ENCODE data around the gene LNX2. TPM values are rescaled to one million over a fixed set of nuclear protein-coding genes. Genes with fewer than 3 reads are reported as not detected.

LNX2 gene
- polyA plus RNA-seq, 2 donors: 5.5 to 6.1 TPM

DNA sequence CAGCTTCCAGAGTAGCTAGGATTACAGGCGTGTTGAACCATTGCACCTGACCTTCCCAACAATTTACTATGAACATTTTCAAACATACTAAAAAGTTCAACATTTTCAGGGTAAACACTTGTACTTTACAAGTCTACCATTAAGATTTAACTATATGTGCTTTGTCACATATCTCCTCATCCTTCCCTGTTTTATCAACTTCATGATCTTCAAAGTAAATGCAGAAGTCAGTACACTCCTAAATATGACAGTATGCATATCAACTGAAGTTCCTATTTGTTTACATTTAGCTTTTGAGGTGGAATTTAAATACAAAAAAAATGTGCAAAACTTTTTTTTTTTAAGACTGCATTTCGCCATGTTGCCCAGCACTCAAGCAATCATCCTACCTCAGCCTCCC is 18.5 kb downstream of the LNX2 start:
- WGBS, 2 donors: 97 to 99% methylated on average over 2 of the region's 2 CpGs
- Histone ChIP-seq H3K9me3 (ENCODE audit: control insufficient read depth in 2 of 2, insufficient read depth in 1 of 2, low read depth in 1 of 2, low read length in 1 of 2) (no peaks in the 10 kb centered on the region), H3K27ac (ENCODE audit: low read depth in 2 of 2, low read length in 1 of 2) (no peak overlapping the region), H3K27me3 (ENCODE audit: control insufficient read depth in 1 of 2, insufficient read depth in 2 of 2, low read length in 2 of 2) (no peaks in the 10 kb centered on the region), H3K36me3 (ENCODE audit: control insufficient read depth in 2 of 2, insufficient read depth in 2 of 2, low read length in 1 of 2) (no peaks in the 10 kb centered on the region), H3K4me1 (ENCODE audit: control insufficient read depth in 2 of 2, insufficient read depth in 2 of 2, low read length in 1 of 2) (no peaks in the 10 kb centered on the region), H3K4me3 (ENCODE audit: low read depth in 1 of 2, low read length in 2 of 2) (no peak overlapping the region)

DNA sequence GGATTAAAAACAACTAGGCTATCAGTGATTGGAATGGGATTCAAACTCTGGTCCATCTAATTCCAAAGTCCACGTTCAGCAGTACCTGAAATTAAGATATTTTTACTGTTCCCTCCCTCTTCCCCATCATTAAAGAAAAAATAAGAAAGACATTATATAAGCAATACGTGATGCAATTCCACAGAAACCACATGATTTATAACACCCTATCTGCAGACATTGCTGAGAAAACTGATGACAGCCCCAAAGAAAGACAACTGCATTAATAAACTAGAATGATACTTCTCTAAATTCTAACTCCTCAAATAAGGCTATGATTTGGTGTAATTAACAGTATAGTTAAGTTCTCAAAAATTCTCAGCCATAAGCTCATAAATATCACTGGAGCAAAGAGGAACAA is 19.1 kb downstream of the LNX2 start:
- Histone ChIP-seq H3K4me1 (ENCODE audit: control insufficient read depth in 2 of 2, insufficient read depth in 2 of 2, low read length in 1 of 2) (no peaks in the 10 kb centered on the region), H3K27ac (ENCODE audit: low read depth in 2 of 2, low read length in 1 of 2) (no peak overlapping the region), H3K36me3 (ENCODE audit: control insufficient read depth in 2 of 2, insufficient read depth in 2 of 2, low read length in 1 of 2) (no peaks in the 10 kb centered on the region), H3K27me3 (ENCODE audit: control insufficient read depth in 1 of 2, insufficient read depth in 2 of 2, low read length in 2 of 2) (no peaks in the 10 kb centered on the region), H3K9me3 (ENCODE audit: control insufficient read depth in 2 of 2, insufficient read depth in 1 of 2, low read depth in 1 of 2, low read length in 1 of 2) (no peaks in the 10 kb centered on the region), H3K4me3 (ENCODE audit: low read depth in 1 of 2, low read length in 2 of 2) (no peak overlapping the region)
- 93 to 96% methylated on average over 2 of the region's 2 CpGs for WGBS, 2 donors

DNA sequence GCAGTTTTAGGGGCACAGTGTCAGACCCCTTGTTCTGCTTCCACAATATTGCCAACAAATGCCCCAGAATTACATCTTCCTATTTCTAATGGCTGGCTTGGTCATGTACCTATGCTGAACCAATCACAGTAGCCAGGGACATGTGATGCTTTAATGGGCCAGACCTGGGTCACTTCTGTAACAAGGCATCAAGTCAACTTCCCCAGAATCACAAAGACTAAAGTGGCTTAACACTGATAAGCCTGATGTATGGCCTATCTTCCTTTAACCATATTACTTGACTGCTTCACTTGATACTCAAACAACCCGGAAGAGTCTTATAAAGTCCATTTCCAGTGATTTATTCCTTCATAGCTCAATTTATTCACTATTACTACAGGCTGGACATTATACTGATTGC is 19.6 kb downstream of the LNX2 start:
- Histone ChIP-seq H3K4me1 (ENCODE audit: control insufficient read depth in 2 of 2, insufficient read depth in 2 of 2, low read length in 1 of 2) (no peaks in the 10 kb centered on the region), H3K27ac (ENCODE audit: low read depth in 2 of 2, low read length in 1 of 2) (no peak overlapping the region), H3K9me3 (ENCODE audit: control insufficient read depth in 2 of 2, insufficient read depth in 1 of 2, low read depth in 1 of 2, low read length in 1 of 2) (no peaks in the 10 kb centered on the region), H3K36me3 (ENCODE audit: control insufficient read depth in 2 of 2, insufficient read depth in 2 of 2, low read length in 1 of 2) (no peaks in the 10 kb centered on the region), H3K4me3 (ENCODE audit: low read depth in 1 of 2, low read length in 2 of 2) (no peak overlapping the region), H3K27me3 (ENCODE audit: control insufficient read depth in 1 of 2, insufficient read depth in 2 of 2, low read length in 2 of 2) (no peaks in the 10 kb centered on the region)
- WGBS, 2 donors: 90 to 94% methylated on average over 1 of the region's 1 CpG

DNA sequence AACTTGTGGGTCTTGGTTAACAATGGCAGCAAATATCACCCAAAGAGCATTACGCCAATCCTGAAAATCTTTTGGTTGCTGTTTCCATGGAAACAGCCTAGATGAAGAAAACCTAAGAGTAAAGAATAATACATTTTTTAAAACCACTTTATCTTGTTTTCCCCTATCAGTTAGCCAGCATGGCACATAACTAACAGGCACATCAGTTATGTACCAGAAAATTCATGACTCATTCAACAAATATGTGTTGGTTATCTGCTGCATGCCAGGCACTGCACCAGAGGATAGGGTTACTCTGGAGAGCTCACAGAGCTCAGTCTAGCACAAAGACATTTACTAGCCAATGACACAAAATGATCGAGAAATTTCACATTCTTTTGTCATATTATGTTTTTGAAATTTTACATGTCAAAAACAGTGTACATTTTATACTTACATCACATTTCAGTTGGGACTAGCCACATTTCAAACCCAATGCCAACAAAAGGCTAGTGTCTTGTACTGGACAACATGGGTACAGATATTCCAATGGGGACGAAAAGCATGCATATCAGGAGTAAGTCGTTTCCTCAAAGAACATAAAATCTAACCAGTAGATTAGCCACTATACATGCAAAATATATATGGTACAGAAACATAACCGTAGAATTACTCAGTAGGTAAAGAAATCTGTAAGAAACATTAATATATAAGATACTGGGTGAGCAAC is 20.3 kb downstream of the LNX2 start:
- H3K4me1 ChIP-seq (ENCODE audit: control insufficient read depth in 2 of 2, insufficient read depth in 2 of 2, low read length in 1 of 2): no peaks in the 10 kb centered on the region
- WGBS, 2 donors: 72 to 85% methylated on average over 5 of the region's 5 CpGs
- no peaks in the 10 kb centered on the region for H3K36me3 ChIP-seq (ENCODE audit: control insufficient read depth in 2 of 2, insufficient read depth in 2 of 2, low read length in 1 of 2)
- H3K4me3 ChIP-seq (ENCODE audit: low read depth in 1 of 2, low read length in 2 of 2): no peak overlapping the region
- no peak overlapping the region for H3K27ac ChIP-seq (ENCODE audit: low read depth in 2 of 2, low read length in 1 of 2)
- no peaks in the 10 kb centered on the region for H3K9me3 ChIP-seq (ENCODE audit: control insufficient read depth in 2 of 2, insufficient read depth in 1 of 2, low read depth in 1 of 2, low read length in 1 of 2)
- no peaks in the 10 kb centered on the region for H3K27me3 ChIP-seq (ENCODE audit: control insufficient read depth in 1 of 2, insufficient read depth in 2 of 2, low read length in 2 of 2)

DNA sequence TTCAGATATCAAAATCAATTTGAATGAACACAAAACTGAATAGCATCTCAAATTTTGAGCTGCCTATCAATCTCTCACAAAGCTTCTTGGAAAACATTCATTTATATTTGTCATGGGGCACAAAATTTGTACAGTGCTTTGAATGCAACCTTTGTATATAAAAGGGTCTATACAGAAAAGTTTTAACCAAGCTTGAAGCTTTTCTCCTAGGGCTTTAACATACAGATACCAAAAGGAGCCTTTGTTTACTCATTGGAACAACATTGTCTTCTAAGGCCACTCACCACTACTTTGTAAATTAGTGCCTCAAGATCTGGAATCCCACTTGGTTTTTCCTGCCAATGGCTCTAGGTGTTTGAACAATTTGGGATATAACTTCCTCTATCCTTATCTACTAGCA is 21.2 kb downstream of the LNX2 start:
- Histone ChIP-seq H3K36me3 (ENCODE audit: control insufficient read depth in 2 of 2, insufficient read depth in 2 of 2, low read length in 1 of 2) (no peaks in the 10 kb centered on the region), H3K9me3 (ENCODE audit: control insufficient read depth in 2 of 2, insufficient read depth in 1 of 2, low read depth in 1 of 2, low read length in 1 of 2) (no peaks in the 10 kb centered on the region), H3K4me3 (ENCODE audit: low read depth in 1 of 2, low read length in 2 of 2) (no peak overlapping the region), H3K27me3 (ENCODE audit: control insufficient read depth in 1 of 2, insufficient read depth in 2 of 2, low read length in 2 of 2) (no peaks in the 10 kb centered on the region), H3K4me1 (ENCODE audit: control insufficient read depth in 2 of 2, insufficient read depth in 2 of 2, low read length in 1 of 2) (no peaks in the 10 kb centered on the region), H3K27ac (ENCODE audit: low read depth in 2 of 2, low read length in 1 of 2) (no peak overlapping the region)

DNA sequence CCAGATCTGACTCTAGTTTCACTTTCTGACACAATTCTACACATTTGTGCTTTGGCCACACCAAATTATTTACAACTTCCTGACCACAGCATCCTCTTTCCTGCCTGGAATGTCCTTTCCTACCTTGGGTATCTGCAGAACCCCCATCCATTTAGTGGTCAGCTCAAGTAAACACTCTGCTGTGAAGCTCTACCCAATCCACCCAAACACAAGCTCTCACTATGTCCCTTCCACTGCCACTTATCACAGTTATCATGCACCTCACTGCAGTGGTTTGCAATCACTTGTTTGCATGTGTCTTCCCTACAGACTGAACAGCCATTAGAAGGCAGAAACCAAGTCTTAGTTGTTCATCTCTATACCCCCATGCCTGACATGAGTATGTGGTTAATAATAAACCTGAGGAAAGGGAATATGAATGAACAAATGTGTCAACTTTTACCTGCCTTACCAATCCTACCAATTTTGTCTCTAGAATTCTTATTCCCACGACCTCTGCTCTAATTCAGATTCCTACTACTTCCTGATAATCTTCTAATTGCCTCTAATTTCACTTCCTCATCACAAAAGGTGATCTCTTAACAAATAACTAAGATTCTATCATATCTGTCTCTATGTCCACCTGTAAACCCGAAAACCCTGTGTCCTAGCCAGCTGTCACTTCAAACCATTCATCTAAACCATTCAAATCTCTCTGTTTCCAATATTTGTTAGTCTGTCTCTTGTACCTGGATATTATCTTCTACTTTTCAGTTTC is 25.1 kb downstream of the LNX2 start:
- Histone ChIP-seq H3K9me3 (ENCODE audit: control insufficient read depth in 2 of 2, insufficient read depth in 1 of 2, low read depth in 1 of 2, low read length in 1 of 2) (no peaks in the 10 kb centered on the region), H3K36me3 (ENCODE audit: control insufficient read depth in 2 of 2, insufficient read depth in 2 of 2, low read length in 1 of 2) (no peaks in the 10 kb centered on the region), H3K27ac (ENCODE audit: low read depth in 2 of 2, low read length in 1 of 2) (no peak overlapping the region), H3K4me1 (ENCODE audit: control insufficient read depth in 2 of 2, insufficient read depth in 2 of 2, low read length in 1 of 2) (no peaks in the 10 kb centered on the region), H3K4me3 (ENCODE audit: low read depth in 1 of 2, low read length in 2 of 2) (no peak overlapping the region), H3K27me3 (ENCODE audit: control insufficient read depth in 1 of 2, insufficient read depth in 2 of 2, low read length in 2 of 2) (no peaks in the 10 kb centered on the region)
- 75 to 86% methylated on average over 2 of the region's 2 CpGs for WGBS, 2 donors

DNA sequence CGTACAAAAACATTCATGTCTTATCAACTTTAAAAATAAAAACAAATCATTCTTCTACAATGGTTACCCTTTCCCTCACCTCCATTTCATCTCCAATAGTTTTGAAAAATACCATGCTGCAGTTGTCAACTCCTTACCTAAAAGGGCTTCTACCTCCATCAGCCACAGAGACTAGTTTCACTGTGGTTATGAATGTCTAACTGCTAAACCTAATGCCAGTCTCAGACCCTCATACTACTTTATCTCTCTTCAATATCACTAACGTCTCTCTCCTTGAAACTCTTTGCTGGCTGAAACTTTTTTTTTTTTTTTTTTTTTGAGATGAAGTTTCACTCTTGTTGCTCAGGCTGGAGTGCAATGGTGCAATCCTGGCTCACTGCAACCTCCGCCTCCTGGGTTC is 27.1 kb downstream of the LNX2 start:
- no peak overlapping the region for H3K4me3 ChIP-seq (ENCODE audit: low read depth in 1 of 2, low read length in 2 of 2)
- no peak overlapping the region for H3K27ac ChIP-seq (ENCODE audit: low read depth in 2 of 2, low read length in 1 of 2)
- no peaks in the 10 kb centered on the region for H3K27me3 ChIP-seq (ENCODE audit: control insufficient read depth in 1 of 2, insufficient read depth in 2 of 2, low read length in 2 of 2)
- WGBS, 2 donors: 77 to 88% methylated on average over 3 of the region's 3 CpGs
- no peaks in the 10 kb centered on the region for H3K9me3 ChIP-seq (ENCODE audit: control insufficient read depth in 2 of 2, insufficient read depth in 1 of 2, low read depth in 1 of 2, low read length in 1 of 2)
- H3K36me3 ChIP-seq (ENCODE audit: control insufficient read depth in 2 of 2, insufficient read depth in 2 of 2, low read length in 1 of 2): no peaks in the 10 kb centered on the region
- H3K4me1 ChIP-seq (ENCODE audit: control insufficient read depth in 2 of 2, insufficient read depth in 2 of 2, low read length in 1 of 2): no peaks in the 10 kb centered on the region

DNA sequence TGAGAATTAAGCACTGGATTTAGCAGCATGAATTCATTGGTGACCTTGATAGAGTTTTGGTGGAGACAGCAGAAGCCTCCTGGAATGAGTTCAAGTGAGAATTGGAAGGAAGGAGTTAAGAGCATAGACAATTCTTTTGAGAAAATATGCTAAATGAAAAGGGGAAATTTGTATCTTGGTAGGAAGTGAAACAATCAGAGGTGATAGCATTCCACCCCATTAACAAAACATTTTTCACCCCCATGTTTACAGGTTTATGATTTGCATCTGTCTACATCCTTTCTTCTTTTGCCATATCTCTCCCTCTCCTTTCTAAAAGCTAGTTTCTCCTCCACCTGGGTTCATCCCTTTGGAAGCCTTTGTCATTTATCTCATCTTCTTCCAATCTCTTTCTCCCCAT is 27.5 kb downstream of the LNX2 start:
- Histone ChIP-seq H3K4me1 (ENCODE audit: control insufficient read depth in 2 of 2, insufficient read depth in 2 of 2, low read length in 1 of 2) (no peaks in the 10 kb centered on the region), H3K27ac (ENCODE audit: low read depth in 2 of 2, low read length in 1 of 2) (no peak overlapping the region), H3K27me3 (ENCODE audit: control insufficient read depth in 1 of 2, insufficient read depth in 2 of 2, low read length in 2 of 2) (no peaks in the 10 kb centered on the region), H3K9me3 (ENCODE audit: control insufficient read depth in 2 of 2, insufficient read depth in 1 of 2, low read depth in 1 of 2, low read length in 1 of 2) (no peaks in the 10 kb centered on the region), H3K4me3 (ENCODE audit: low read depth in 1 of 2, low read length in 2 of 2) (no peak overlapping the region), H3K36me3 (ENCODE audit: control insufficient read depth in 2 of 2, insufficient read depth in 2 of 2, low read length in 1 of 2) (no peaks in the 10 kb centered on the region)

DNA sequence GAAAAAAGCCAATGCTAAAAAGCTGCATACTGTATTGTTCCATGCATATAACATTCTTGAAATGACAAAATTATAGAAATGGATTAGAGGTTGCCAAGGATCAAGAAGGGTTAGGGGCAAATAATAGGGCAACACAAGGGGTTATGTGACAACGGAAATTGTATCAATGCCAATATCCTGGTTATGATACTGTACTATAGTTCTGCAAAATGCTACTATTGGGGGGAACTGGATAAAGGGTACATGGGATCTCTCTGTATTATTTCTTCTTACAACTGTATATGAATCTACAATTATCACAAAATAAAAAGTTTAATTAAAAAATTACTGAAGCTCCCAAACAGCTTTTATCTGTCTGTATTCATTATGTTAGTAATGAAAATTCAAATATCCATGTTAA is 31.9 kb downstream of the LNX2 start:
- Histone ChIP-seq H3K27me3 (ENCODE audit: control insufficient read depth in 1 of 2, insufficient read depth in 2 of 2, low read length in 2 of 2) (no peaks in the 10 kb centered on the region), H3K9me3 (ENCODE audit: control insufficient read depth in 2 of 2, insufficient read depth in 1 of 2, low read depth in 1 of 2, low read length in 1 of 2) (no peaks in the 10 kb centered on the region), H3K4me3 (ENCODE audit: low read depth in 1 of 2, low read length in 2 of 2) (no peak overlapping the region), H3K4me1 (ENCODE audit: control insufficient read depth in 2 of 2, insufficient read depth in 2 of 2, low read length in 1 of 2) (peaks cover 0 to 2% of the 10 kb centered on the region in 2 donors), H3K27ac (ENCODE audit: low read depth in 2 of 2, low read length in 1 of 2) (no peak overlapping the region), H3K36me3 (ENCODE audit: control insufficient read depth in 2 of 2, insufficient read depth in 2 of 2, low read length in 1 of 2) (no peaks in the 10 kb centered on the region)
- WGBS, 2 donors: 90 to 100% methylated on average over 1 of the region's 1 CpG

Data from esophagus (tissue), 2 donors.